ENCODE measurements around the gene SEZ6. TPM values are rescaled to one million over a fixed set of nuclear protein-coding genes. Genes with fewer than 3 reads are reported as not detected.

Gene SEZ6
- total and polyA plus RNA-seq, 2 of the 4 experiments (the other 2 are of a cell fraction): not detected

GRCh38 chr17:28960256-28961061 lies 45.4 kb downstream of the SEZ6 start (continued):
- no peak for TF ChIP-seq SMC3 (IDR thresholded peaks at IDR 0.05; ENCODE audit: low read depth, low read length)

- Histone ChIP-seq H3K23ac (ENCODE audit: low read depth, low read length) (no peak overlapping the region), H4K5ac (ENCODE audit: low read depth, low read length) (no peak overlapping the region), H2AFZ (replicated peaks; ENCODE audit: low read length, poor library complexity) (no peak overlapping the region), H2AK5ac (ENCODE audit: low read depth, low read length) (no peak overlapping the region), H4K91ac (ENCODE audit: insufficient read depth, low read depth, low read length) (no peak overlapping the region), H3K4ac (ENCODE audit: low read depth, low read length) (no peak overlapping the region), H3K9ac (ENCODE audit: low read depth, low read length) (no peak overlapping the region), H3K4me1 (ENCODE audit: control insufficient read depth, insufficient read depth, low read length) (no peaks in the 10 kb centered on the region), H3K14ac (replicated peaks; ENCODE audit: low read depth, low read length) (no peak overlapping the region), H3K36me3 (ENCODE audit: control insufficient read depth, insufficient read depth, low read length) (no peaks in the 10 kb centered on the region), H3K56ac (ENCODE audit: extremely low read depth, insufficient read depth, low read length) (no peak overlapping the region), H3K27ac (ENCODE audit: insufficient read depth, low read length) (no peak overlapping the region), H3K79me1 (ENCODE audit: low read depth in 1 of 2, low read length in 2 of 2) (no peaks in the 10 kb centered on the region), H2BK5ac (ENCODE audit: low read depth, low read length, poor library complexity, severe bottlenecking) (no peak overlapping the region), H2BK15ac (ENCODE audit: low read depth, low read length) (no peak overlapping the region), H4K8ac (ENCODE audit: low read depth in 2 of 2, low read length in 2 of 2) (no peak overlapping the region), H2BK20ac (ENCODE audit: low read depth, low read length) (no peak overlapping the region), H3K9me3 (ENCODE audit: control insufficient read depth, insufficient read depth, low read length) (no peaks in the 10 kb centered on the region), H4K20me1 (ENCODE audit: insufficient read depth, low read length) (no peaks in the 10 kb centered on the region), H3K4me3 (ENCODE audit: insufficient read depth, low read depth, low read length) (no peak overlapping the region), H3K27me3 (ENCODE audit: control insufficient read depth, insufficient read depth, low read length) (no peaks in the 10 kb centered on the region; the same call in 1 of the 2 replicates), H3K9me1 (ENCODE audit: insufficient read depth, low read length) (no peaks in the 10 kb centered on the region), H2AK9ac (replicated peaks; ENCODE audit: low read depth, low read length, poor library complexity) (peak overlapping the region; percentile 42), H3K18ac (ENCODE audit: low read depth, low read length) (no peak overlapping the region), H2BK120ac (ENCODE audit: low read depth, low read length) (no peak overlapping the region), H3K4me2 (ENCODE audit: low read depth, low read length) (no peak overlapping the region)
- ChIA-PET POLR2A (ENCODE audit: unreplicated experiment) (no interaction called here), CTCF (no interaction called here)
- ATAC-seq (ENCODE audit: low read depth): no peak
- WGBS, 2 experiments (ENCODE audit: extremely low coverage in 2 of 2, insufficient read length in 1 of 2): 67% methylated on average over 6 of the region's 9 CpGs; no CpG with 5 or more reads in 1 of the 2 experiments
- in situ Hi-C loops (cut with MboI; ENCODE audit: low sequenced_read_pairs) (no loop called here), intact Hi-C loops (cut with micrococcal nuclease) (no loop called here), dilution Hi-C loops (cut with HindIII; ENCODE audit: low sequenced_read_pairs, unreplicated experiment) (no loop called here)
- no TSS peak for BruUV-seq (replicated peaks)
- DNase-seq: no peak
- no peak for TF ChIP-seq RCOR1 (IDR thresholded peaks at IDR 0.05; ENCODE audit: insufficient replicate concordance, low read length)
- no peak for TF ChIP-seq USF2 (IDR thresholded peaks at IDR 0.05; ENCODE audit: low read depth, low read length)
- no peak for TF ChIP-seq MAZ (IDR thresholded peaks at IDR 0.05; ENCODE audit: borderline replicate concordance, low read depth, low read length)
- TF ChIP-seq MAFK (IDR thresholded peaks at IDR 0.05; ENCODE audit: low read depth, low read length): no peak
- no peak for TF ChIP-seq NFE2L2 (IDR thresholded peaks at IDR 0.05; ENCODE audit: low read depth, low read length)
- TF ChIP-seq ELK1 (IDR thresholded peaks at IDR 0.05; ENCODE audit: borderline replicate concordance, low read depth, low read length): no peak
- TF ChIP-seq BHLHE40 (IDR thresholded peaks at IDR 0.05; ENCODE audit: low read depth, low read length): no peak
- TF ChIP-seq SMC3 (IDR thresholded peaks at IDR 0.05; ENCODE audit: low read depth, low read length): no peak
- TF ChIP-seq MXI1 (IDR thresholded peaks at IDR 0.05; ENCODE audit: borderline replicate concordance, low read depth, low read length): no peak
- no peak for TF ChIP-seq CHD1 (IDR thresholded peaks at IDR 0.05; ENCODE audit: low read depth, low read length)
- TF ChIP-seq FOS (IDR thresholded peaks at IDR 0.05; ENCODE audit: low read depth, low read length): no peak
- no peak for TF ChIP-seq POLR2A (IDR thresholded peaks at IDR 0.05; ENCODE audit: low read depth, low read length)
- no peak for TF ChIP-seq CTCF (conservative IDR thresholded peaks at IDR 0.05; ENCODE audit: low read depth, low read length)
Measured at GRCh38 chr17:28959471-28959871, 46.4 kb downstream of the SEZ6 start.
